Neural crest cell (in vitro differentiated cells): ENCODE measurements around the gene PRIMPOL. TPM values are rescaled to one million over a fixed set of nuclear protein-coding genes. Genes with fewer than 3 reads are reported as not detected.
"Not testable (repeated sequence)": the region's sequence is repeated elsewhere in the genome, so short reads cannot be mapped to it uniquely, and the experiment has no call there.

Source experiments
- DNase-seq: peaks from one replicate; pipeline ENCODE4 v3.0.0; 2021; ENCODE audit warnings: low read depth, mixed read lengths, low spot score
- H3K27ac Mint-ChIP-seq: one replicate; pipeline ENCODE4 v1.8.0; 2021; ENCODE audit warnings: mild to moderate bottlenecking, mixed read lengths; ENCODE audit not compliant: unreplicated experiment
- H3K27me3 Mint-ChIP-seq: 2 replicates; pipeline ENCODE4 v1.8.0; 2021; ENCODE audit warnings: low read depth, mild to moderate bottlenecking, mixed read lengths
- H3K36me3 Mint-ChIP-seq: 2 replicates; pipeline ENCODE4 v1.8.0; 2021; ENCODE audit warnings: low read depth, mild to moderate bottlenecking, mixed read lengths
- H3K4me1 Mint-ChIP-seq: 2 replicates; pipeline ENCODE4 v1.8.0; 2021; ENCODE audit warnings: mixed read lengths
- H3K4me3 Mint-ChIP-seq: one replicate; pipeline ENCODE4 v1.8.0; 2021; ENCODE audit warnings: mild to moderate bottlenecking, mixed read lengths
- H3K9me3 Mint-ChIP-seq: 2 replicates; pipeline ENCODE4 v1.8.0; 2021; ENCODE audit warnings: mixed read lengths
- CTCF ChIP-seq: fragments of 200-600 bp; sonication (generic); conservative IDR thresholded peaks from 2 replicates; pipeline ENCODE4 v1.5.0; 2021; ENCODE audit warnings: antibody characterized with exemption, mild to moderate bottlenecking
- long read RNA-seq: library from polyadenylated mRNA; unstranded; transcript quantifications from one replicate; pipeline ENCODE4 v2.0.0, GENCODE V29; 2020
- total RNA-seq: library from RNA; stranded (reverse); gene quantifications from 2 replicates; pipeline ENCODE4 v1.2.1, GENCODE V29; 2021

Gene PRIMPOL, protein sequence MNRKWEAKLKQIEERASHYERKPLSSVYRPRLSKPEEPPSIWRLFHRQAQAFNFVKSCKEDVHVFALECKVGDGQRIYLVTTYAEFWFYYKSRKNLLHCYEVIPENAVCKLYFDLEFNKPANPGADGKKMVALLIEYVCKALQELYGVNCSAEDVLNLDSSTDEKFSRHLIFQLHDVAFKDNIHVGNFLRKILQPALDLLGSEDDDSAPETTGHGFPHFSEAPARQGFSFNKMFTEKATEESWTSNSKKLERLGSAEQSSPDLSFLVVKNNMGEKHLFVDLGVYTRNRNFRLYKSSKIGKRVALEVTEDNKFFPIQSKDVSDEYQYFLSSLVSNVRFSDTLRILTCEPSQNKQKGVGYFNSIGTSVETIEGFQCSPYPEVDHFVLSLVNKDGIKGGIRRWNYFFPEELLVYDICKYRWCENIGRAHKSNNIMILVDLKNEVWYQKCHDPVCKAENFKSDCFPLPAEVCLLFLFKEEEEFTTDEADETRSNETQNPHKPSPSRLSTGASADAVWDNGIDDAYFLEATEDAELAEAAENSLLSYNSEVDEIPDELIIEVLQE
- total RNA-seq: 20.1 and 24.5 TPM in 2 replicates
- long read RNA-seq, transcript PRIMPOL-201 (14 exons, 2,289 nt): major isoform, 33 of 76 reads
- long read RNA-seq, transcript PRIMPOL-209 (14 exons, 2,174 nt): minor isoform, 6 of 76 reads
- long read RNA-seq, transcript PRIMPOL-202 (14 exons, 2,168 nt): minor isoform, 5 of 76 reads
- long read RNA-seq, partial matches to known transcripts: 2 of 76 reads
- long read RNA-seq, other reads (novel, unspliced or antisense): 28 of 76 reads

- peak; percentile 94 for DNase-seq
- Mint-ChIP-seq H3K27me3 (no peaks in the 10 kb centered on the region), H3K27ac (peak within 1 kb of the TSS; percentile 97), H3K4me1 (peaks cover 46% of the 10 kb centered on the region), H3K9me3 (no peaks in the 10 kb centered on the region), H3K36me3 (no peaks in the 10 kb centered on the region), H3K4me3 (peak within 1 kb of the TSS; percentile 93)
- peak; percentile 47 for TF ChIP-seq CTCF
Observed at GRCh38 chr4:184649026-184649970, at the start of gene PRIMPOL, which contains the start of gene CASP3. Gene PRIMPOL, plus strand, starts transcription at chr4:184649738. Its CDS starts 7,403 bp downstream, at chr4:184657141. Gene CASP3, minus strand, starts transcription at chr4:184649447. Its CDS starts 10,994 bp downstream, at chr4:184638453.

DNA sequence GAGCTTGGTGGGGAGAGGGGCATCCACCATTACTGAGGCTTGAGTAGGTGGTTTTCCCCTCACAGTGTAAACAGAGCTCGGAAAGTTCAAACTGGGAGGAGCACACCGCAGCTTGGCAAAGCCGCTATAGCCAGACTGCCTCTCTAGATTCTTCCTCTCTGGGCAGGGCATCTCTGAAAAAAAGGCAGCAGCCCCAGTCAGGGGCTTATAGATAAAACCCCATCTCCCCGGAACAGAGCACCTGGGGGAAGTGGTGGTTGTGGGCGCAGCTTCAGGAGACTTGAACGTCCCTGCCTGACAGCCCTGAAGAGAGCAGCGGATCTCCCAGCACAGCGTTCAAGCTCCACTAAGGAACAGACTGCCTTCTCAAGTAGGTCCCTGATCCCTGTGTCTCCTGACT, 48.6 kb upstream of the PRIMPOL start:
- H3K27me3 Mint-ChIP-seq, H3K36me3 Mint-ChIP-seq, H3K4me3 Mint-ChIP-seq, H3K9me3 Mint-ChIP-seq, H3K27ac Mint-ChIP-seq, H3K4me1 Mint-ChIP-seq, DNase-seq: not testable (repeated sequence)

DNA sequence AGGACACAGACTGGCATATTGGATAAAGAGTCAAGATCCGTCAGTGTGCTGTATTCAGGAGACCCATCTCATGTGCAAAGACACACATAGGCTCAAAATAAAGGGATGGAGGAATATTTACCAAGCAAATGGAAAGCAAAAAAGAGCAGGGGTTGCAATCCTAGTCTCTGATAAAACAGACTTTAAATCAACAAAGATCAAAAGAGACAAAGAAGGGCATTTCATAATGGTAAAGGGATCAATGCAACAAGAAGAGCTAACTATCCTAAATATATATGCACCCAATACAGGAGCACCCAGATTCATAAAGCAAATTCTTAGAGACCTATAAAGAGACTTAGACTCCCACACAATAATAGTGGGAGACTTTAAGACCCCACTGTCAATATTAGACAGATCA, 46.7 kb upstream of the PRIMPOL start:
- DNase-seq, H3K4me1 Mint-ChIP-seq, H3K27me3 Mint-ChIP-seq, H3K27ac Mint-ChIP-seq, H3K4me3 Mint-ChIP-seq: not testable (repeated sequence)
- Mint-ChIP-seq H3K36me3 (peaks cover 16% of the 10 kb centered on the region), H3K9me3 (peaks cover 14% of the 10 kb centered on the region)

GRCh38 chr4:184607429-184607828, 42.1 kb upstream of the PRIMPOL start:
- peaks cover 14% of the 10 kb centered on the region for H3K9me3 Mint-ChIP-seq

DNA sequence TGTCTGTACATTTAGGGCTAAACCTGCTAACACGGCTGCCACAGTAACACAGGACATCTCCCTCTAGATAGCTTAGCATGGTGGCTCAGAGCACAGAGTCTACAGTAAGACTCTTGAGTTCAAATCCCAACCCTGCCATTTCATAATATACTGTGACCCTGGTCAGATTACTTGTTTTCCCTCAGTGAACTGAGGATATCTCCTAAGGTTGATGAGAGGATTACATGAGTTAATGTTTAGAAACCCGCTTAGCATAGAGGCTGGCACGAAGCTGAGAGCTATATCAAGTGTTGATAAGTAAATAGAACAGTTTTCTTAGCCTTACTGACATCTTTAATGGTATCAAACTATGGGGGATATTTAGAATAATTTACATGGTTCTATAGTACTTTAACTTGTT, 37.5 kb upstream of the PRIMPOL start:
- Mint-ChIP-seq H3K9me3 (peaks cover 15% of the 10 kb centered on the region), H3K4me1 (no peaks in the 10 kb centered on the region), H3K36me3 (peaks cover 15% of the 10 kb centered on the region), H3K27me3 (no peaks in the 10 kb centered on the region), H3K4me3 (no peak overlapping the region), H3K27ac (no peak overlapping the region)
- no peak for TF ChIP-seq CTCF
- no peak for DNase-seq

More at GRCh38 chr4:184607429-184607828, 42.1 kb upstream of the PRIMPOL start:
- peaks cover 16% of the 10 kb centered on the region for H3K36me3 Mint-ChIP-seq
- not testable (repeated sequence) for H3K4me3 Mint-ChIP-seq, H3K4me1 Mint-ChIP-seq, DNase-seq, H3K27ac Mint-ChIP-seq, H3K27me3 Mint-ChIP-seq

- TF ChIP-seq CTCF: no peak
- DNase-seq: no peak
- Mint-ChIP-seq H3K4me3 (no peak overlapping the region), H3K4me1 (no peaks in the 10 kb centered on the region), H3K9me3 (peaks cover 15% of the 10 kb centered on the region), H3K36me3 (peaks cover 13% of the 10 kb centered on the region), H3K27ac (no peak overlapping the region), H3K27me3 (no peaks in the 10 kb centered on the region)
Observed at GRCh38 chr4:184613405-184613804, 36.1 kb upstream of the PRIMPOL start.
